AML-193 (cell line): Measurements from ENCODE around the gene CNPY1.

Experiments used
- DNase-seq, 2 experiments: peaks; one replicate each; lab custom pipeline; 2025; lab: John Stamatoyannopoulos, UW

Gene CNPY1

GRCh38 chr7:155558961-155559360, 12.6 kb upstream of the CNPY1 start:
- DNase-seq, result no peak

DNA sequence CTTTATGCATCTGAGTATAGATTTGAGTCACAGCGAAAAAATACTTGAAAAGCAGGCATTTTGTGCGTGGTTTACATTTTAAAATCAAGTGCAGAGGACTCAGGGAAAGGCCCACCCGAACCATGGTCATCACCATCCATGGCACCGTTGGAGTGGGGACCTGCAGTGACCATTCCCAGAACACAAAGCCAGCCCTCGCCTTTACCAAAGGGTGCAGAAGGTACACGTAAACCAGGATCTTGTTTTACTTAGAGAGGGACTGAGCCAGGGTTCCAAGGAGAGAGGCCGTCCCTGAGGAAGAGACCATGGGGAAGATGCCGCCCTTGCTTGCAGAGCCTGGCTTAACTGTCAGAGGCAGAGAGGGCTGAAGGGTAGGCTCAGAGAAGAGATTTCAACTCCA, 12.0 kb upstream of the CNPY1 start:
- DNase-seq, result no peak

DNA sequence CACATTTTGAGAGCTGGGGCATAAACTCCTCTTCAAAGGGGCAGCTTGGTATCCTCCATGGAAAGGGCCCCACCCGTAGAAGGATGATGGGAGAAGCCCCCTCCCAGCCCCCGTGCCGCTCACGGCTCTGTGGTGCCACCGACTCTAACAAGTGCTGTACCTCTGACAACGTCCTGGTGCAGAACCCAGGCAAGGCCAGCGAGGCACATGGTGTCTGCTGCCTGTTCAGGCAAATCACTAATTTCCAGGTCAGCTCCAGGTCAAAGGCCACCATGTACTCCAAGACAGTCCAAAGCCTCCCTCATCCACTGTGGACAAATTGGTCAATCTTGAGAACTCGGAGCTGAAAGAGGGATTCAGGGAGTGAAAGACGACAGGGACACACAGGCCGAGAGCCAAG, 11.4 kb upstream of the CNPY1 start:
- DNase-seq, result no peak

DNA sequence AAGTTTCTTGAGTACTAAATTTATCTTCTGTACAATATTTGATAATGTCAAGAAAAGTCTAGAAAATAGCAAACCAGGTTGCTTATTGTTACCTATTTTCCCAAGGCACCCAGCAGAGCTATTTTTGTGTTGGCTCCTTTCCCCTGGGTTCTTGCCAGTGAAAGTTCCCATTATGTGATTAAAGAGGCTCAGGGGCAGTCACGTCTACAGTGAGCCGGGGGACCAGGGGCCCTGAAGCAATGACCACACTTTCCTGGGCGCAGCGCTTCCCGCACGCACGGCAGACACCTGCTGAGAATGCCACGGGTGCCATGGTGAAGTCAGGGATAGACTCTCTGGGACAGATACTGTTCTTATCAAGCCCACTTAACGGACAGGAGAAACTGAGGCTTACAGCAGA, 10.4 kb upstream of the CNPY1 start:
- no peak for DNase-seq

DNA sequence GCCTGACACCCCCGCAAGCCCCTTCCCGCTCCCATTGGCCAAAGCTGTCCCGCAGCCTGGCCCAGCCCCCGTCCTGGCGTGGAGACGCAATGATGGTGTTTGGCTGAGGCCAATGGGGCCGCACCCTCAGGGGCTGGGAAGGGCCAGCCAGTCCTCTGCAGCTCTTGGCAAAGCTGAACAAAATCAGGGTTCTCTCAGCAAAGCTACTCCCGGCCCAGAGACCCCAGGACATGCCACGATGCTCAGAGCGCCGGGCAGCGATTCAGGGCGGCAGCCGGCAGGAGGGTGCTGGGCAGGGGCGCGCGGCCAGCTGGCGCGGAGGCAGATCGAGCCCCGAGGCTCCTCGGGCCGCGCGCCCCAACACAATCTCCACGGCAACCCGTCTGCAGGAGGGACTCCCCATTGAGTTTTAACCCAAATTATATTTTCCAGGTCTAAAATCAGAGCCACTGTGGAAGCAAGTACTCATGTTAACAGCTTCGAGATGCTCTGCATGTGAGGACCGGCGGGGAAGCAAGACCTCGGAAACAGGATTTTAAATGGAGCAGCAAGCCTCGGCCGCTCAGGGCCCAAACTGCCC, 8.8 kb upstream of the CNPY1 start:
- no peak for DNase-seq

DNA sequence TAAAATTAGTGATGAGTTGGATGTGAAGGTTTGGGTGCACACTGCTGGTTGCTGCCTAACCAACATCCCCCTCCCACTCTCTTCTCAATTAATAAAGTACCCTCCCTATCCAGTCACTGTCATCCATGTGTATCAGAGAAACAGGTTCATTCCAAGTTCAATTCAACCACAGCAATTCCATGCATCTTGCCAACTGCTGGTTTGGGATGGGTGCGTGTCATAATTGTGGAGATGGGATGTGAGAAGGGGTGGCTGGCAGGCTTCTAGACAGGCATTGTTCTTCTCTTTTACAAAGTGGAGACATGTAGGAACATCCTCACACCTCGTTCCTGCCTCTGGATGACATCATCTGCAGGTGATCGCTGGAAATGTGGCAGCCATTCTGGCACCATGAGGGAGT, 7.5 kb upstream of the CNPY1 start:
- DNase-seq, result no peak

DNA sequence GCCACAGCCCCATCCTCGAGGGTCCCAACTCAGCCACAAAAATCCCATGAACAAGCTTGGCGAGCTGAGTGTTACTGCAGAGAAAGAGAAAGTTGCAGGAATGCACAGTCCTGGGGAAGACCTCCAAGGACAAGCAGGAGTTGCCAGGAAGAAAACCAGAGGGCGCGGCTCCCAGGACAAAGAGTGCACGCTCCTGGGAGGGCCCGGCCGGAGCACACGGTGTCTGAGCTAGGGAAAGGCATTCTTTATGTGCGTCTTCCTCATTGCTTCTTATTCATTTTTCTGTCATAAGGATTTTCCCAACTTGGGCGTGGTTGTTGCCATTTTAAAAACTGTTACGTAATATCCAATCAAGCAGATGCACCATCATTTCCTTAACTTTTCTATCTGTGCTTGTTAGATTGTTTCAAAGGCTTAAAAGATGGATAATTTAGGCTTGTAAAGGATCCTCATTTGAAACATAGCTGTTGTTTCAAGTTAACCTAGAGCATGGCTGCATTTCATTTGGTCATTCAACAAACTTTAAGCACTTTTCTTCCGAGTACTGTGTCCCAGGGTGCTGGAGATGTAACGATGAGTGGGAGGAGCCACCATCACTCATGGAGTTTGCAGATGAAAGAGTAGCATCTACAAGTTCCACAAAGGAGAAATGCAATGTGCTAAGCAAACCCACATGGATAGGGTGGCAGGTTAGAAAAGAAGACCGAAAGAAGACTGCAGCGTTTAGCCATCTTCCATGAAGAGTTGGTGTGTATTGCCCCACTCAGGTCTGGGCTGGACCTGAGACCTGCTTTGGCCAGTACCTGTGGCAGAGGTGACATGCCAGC, 5.6 kb upstream of the CNPY1 start:
- DNase-seq, result no peak

- no peak for DNase-seq
Measured at GRCh38 chr7:155550916-155551315, 4.6 kb upstream of the CNPY1 start.

GRCh38 chr7:155549226-155549625, 2.9 kb upstream of the CNPY1 start:
- DNase-seq, result no peak

DNA sequence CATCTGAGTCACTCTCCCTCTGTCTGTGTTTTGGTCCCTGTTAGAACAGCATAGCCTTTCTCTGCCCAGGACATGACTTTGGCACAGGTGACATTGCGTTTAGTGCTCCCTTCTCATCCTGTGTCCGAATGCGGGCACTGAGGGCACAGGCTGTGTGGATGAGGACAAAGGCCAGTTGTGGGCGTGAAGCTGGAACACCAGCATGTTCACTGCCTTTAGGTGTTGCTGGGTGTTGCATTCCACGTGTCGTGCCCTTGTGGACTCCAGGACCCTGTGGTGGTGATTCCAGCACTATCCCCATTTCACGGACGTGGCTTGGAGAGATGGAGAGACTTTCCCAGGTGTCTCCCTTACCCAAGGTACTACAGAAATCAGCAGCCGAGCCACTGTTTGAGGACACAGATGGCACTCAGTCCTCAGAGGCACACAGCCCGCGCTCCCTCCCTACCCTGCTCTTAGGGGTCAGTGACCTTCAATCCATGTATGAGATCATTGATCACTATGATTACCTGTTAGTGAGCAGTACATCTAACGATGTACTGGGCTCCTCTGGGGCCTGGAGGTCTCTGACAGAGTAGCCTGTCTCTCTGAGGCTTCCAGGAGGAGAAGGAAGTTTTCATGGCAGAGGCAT, 917 bp upstream of the CNPY1 start:
- no peak for DNase-seq

DNA sequence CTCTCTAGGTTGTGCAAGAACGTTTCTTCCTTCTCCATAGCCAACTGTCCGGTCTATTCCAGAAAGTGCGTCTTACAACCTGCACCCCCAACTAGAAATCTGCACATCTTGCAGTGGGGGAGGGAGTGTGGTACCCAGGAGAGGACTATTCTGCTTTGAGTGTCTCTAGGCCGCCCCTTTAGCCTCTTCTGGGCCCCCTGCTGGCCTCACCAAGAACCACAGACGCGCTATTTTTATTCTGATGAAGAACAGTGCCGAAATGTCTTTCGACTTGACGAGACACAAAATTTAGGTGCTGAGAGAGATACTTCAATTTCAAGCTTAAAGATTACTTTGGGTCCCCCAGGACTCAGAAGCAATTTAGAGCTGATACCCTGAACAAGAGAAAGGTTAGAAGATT, 1.0 kb downstream of the CNPY1 start:
- DNase-seq, result no peak

GRCh38 chr7:155544485-155544884, 1.9 kb downstream of the CNPY1 start:
- no peak for DNase-seq

DNA sequence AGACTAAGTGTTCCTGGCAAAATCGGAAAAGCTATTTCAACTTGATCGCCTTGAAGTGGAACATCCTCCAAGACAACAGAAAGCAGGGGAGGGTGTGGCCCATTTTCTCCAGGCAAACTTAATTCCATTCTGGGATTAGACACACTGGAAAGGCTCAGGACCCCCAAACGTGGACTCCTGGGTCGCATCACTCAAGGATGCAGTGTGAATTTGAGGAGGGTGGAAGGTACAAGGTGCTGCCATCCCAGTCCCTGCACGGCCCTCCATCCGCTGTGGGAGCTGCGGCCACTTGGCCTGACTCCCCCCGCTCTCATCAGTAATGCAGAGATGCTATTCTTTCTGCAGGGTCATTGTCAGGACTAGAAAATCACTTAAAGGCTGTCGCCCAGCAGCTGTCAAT, 2.4 kb downstream of the CNPY1 start:
- DNase-seq, result no peak

DNA sequence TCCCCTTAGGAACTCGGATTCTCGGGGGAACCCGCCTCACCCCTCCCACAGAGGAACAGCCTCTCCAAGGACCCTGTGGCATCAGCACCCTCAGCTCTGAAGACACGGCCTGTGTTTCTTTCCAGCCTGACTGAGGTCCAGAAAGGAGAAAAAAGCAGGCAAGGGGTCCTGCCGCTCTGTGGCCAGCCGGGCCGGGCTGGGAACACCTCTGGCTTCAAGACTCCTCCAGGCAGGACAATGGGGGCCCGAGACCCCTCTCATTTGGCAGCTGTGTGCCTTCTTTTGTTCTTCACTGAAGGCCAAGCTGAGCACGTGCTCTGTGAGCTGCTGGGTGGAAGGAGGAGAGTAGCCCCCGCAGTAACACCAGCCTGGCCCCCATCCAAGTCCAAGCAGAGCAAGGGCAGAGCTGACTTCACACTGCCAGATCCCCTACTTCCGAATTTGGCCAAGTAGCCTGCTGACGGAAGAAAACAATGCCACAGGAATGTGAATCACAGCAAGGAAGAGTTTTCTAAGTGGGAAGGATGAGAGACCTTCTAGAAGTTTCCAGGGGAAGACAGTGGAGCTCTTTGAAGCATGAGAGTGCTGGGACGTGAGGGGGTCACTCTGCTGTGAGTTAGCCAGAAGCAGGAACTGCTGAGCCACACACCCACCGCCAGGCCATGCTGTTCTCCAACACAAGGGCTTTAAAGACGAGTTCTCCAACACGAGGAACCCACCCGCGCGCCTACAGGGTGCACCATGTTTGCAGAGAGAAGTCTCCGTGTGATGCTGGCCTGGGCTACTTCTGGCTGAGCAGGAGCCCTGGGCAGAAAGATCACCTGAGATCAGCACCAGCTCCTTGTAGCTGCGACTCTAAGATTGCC, 3.1 kb downstream of the CNPY1 start:
- DNase-seq, result no peak

DNA sequence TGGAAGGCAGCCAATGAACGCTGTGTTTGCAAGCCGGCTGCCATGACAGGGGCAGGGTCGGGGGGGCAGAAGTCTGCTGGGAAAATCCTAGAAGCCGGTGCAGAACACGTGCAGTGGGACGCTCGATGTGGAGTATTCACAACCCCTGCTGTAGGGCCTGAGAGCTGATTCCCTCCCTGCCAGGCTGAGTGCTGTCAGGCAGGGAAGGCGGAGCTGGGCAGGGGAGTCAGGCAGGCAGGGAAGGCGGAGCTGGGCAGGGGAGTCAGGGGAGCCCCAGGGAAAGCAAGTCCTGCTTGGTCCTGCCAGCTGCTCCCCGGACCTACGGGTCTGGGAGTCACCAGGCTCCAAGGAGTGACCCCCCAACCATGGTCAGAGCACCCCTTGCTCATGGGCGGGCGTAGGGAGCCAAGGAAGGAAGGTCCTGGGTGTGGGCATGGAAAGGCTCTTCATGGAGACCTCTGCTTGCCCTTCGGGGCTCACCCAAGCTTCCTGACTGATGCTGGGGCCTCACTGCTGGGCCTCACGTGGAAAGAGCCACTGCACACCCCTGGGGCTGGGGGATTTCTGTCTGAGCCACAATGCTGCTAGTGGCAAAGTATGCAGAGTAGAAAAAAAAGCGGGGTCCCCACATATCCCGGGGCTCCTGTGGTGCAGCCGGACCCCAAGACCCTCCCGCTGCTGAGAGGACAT, 4.2 kb downstream of the CNPY1 start:
- DNase-seq, result no peak

DNA sequence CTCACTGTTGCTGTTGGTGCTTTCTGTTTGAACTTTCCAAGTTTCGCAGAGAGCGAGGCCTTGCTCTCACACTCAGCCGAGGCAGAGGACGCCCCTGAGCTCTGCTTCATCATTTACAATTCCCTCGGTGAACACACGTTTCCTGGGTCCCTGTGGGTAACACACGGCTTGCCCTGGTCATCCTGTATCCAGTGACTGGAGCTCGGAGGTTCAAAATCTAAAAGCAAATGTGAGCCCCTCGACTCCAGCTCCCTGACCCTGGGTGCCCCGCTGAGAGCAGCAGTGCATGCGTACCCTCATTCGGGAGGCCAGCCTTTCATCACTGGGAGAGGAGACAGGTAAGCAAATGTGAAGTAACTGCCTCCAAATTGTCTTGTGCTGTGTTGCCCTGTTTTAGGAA, 5.8 kb downstream of the CNPY1 start:
- DNase-seq, result no peak

DNA sequence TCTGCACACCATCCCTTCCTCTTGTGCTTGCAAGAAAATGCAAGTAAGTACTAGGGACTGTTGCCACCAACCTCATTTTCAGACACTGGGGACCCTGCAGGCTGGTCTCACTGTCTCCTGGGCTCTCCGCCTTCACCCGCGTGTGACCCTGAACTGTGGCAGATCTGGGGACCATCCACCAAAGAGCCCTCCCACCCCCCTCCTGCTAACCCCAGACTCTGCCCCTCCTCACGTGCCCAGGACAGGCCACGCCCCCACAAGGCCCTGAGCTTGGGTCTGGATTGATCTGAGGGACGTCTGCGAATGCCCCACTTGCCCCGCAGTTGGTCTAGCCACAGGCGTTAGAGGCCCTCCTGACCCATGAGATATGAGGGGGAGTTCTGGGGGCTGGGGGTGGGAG, 8.1 kb downstream of the CNPY1 start:
- no peak for DNase-seq

DNA sequence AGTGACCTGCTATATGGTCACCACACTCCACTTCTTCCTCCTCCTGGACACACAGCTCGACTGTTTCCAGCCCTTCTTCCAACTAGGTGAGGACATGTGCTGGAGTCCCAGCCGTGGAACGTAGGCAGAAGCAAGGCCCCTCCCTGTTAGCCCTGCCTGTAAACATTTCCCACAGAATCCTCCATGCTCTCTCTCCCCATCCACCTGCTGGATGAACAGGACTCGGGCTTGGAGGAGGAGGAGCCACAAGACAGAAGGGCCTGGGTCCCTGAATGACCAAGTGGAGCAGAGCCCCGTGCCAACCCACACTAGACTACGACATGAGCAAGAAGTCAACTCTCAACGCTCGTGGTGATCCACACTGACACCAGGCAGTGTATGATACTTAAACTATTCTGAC, 9.9 kb downstream of the CNPY1 start:
- no peak for DNase-seq

DNA sequence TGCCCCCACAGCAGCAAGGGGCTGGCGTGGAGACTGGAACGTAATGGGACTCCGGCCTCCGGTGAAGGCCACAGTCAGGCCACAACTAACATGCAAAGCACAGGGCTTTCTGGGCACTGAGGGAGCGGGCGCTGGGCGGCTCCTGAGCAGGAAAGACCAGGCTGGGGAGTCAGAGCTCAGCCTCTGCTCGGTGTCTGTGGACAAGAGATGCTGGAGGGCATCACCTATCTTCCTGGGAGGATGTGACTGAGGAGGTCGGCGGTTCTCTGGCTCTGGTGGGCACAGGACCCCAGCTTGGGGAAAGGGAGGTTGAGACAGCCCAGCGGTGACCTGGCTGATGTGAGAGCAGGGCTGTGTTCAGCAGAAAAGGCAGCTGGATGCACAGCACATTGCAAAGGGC, 11.7 kb downstream of the CNPY1 start:
- no peak for DNase-seq

- peak in 1 of 2 experiments; percentile 3 for DNase-seq
Measured at GRCh38 chr7:155533827-155534690, 12.3 kb downstream of the CNPY1 start.
